SK-N-SH treated with all-trans-retinoic acid at 6 μM for 48 hours (cell line): ENCODE measurements around the gene LSM7.
A peak's percentile ranks its signal among the peaks of the same experiment; 100 is the strongest.

Experiments
- ATAC-seq: fragments of 200-7000 bp; cut with Tn5 transposase; 3 replicates; pipeline ENCODE4 v1.9.1; 2020; ENCODE audit warnings: mild to moderate bottlenecking, moderate library complexity
- ARNTL ChIP-seq: fragments of 450-650 bp; formaldehyde crosslinking; IDR thresholded peaks from 2 replicates; pipeline ENCODE4 v1.5.0; 2020; ENCODE audit warnings: low read depth, mild to moderate bottlenecking, moderate library complexity, borderline replicate concordance
- CREB5 ChIP-seq: fragments of 250-450 bp; sonication (Bioruptor Pico); IDR thresholded peaks from 2 replicates; pipeline ENCODE4 v1.5.1; 2020; ENCODE audit warnings: low read depth, mild to moderate bottlenecking, moderate library complexity
- CSDC2 ChIP-seq: fragments of 250-450 bp; sonication (Bioruptor Pico); IDR thresholded peaks from 2 replicates; pipeline ENCODE4 v1.5.0; 2020; ENCODE audit warnings: mild to moderate bottlenecking, moderate library complexity
- CSRNP3 ChIP-seq: fragments of 250-450 bp; sonication (Bioruptor Pico); IDR thresholded peaks from 2 replicates; pipeline ENCODE4 v1.5.1; 2021; ENCODE audit warnings: mild to moderate bottlenecking, moderate library complexity
- ESRRG ChIP-seq: fragments of 250-450 bp; sonication (Bioruptor Pico); IDR thresholded peaks from 2 replicates; pipeline ENCODE4 v1.6.1; 2021; ENCODE audit warnings: mild to moderate bottlenecking
- GLIS3 ChIP-seq: fragments of 250-450 bp; sonication (Bioruptor Pico); IDR thresholded peaks from 2 replicates; pipeline ENCODE4 v1.5.0; 2020; ENCODE audit warnings: mild to moderate bottlenecking, moderate library complexity
- ISL1 ChIP-seq: fragments of 250-450 bp; sonication (Bioruptor Pico); IDR thresholded peaks from 2 replicates; pipeline ENCODE4 v2.1.2; 2022; ENCODE audit warnings: mild to moderate bottlenecking, moderate library complexity
- OSR1 ChIP-seq: fragments of 250-450 bp; sonication (Bioruptor Pico); IDR thresholded peaks from 2 replicates; pipeline ENCODE4 v1.8.0; 2022; ENCODE audit warnings: moderate library complexity, mild to moderate bottlenecking, inconsistent platforms
- POU6F1 ChIP-seq: fragments of 250-450 bp; sonication (Bioruptor Pico); IDR thresholded peaks from 2 replicates; pipeline ENCODE4 v1.8.0; 2021; ENCODE audit warnings: low read depth, mild to moderate bottlenecking, moderate library complexity, borderline replicate concordance
- RARB ChIP-seq: fragments of 250-450 bp; sonication (Bioruptor Pico); IDR thresholded peaks from 2 replicates; pipeline ENCODE4 v1.8.0; 2021; ENCODE audit warnings: mild to moderate bottlenecking, moderate library complexity
- SNAI2 ChIP-seq: fragments of 250-450 bp; sonication (Bioruptor Pico); IDR thresholded peaks from 2 replicates; pipeline ENCODE4 v1.5.0; 2020; ENCODE audit warnings: mild to moderate bottlenecking, moderate library complexity
- TCF4 ChIP-seq: fragments of 250-450 bp; sonication (Bioruptor Pico); IDR thresholded peaks from 2 replicates; pipeline ENCODE4 v1.8.0; 2021; ENCODE audit warnings: mild to moderate bottlenecking, moderate library complexity, borderline replicate concordance
- TOX ChIP-seq: fragments of 250-450 bp; sonication (Bioruptor Pico); IDR thresholded peaks from 2 replicates; pipeline ENCODE4 v1.8.0; 2021; ENCODE audit warnings: mild to moderate bottlenecking, moderate library complexity, borderline replicate concordance
- TSHZ2 ChIP-seq: fragments of 250-450 bp; sonication (Bioruptor Pico); IDR thresholded peaks from 2 replicates; pipeline ENCODE4 v1.5.0; 2020; ENCODE audit warnings: mild to moderate bottlenecking, moderate library complexity
- ZC3H10 ChIP-seq: fragments of 250-450 bp; sonication (Bioruptor Pico); IDR thresholded peaks from 2 replicates; pipeline ENCODE4 v1.5.1; 2021; ENCODE audit warnings: mild to moderate bottlenecking, moderate library complexity
- ZFP3 ChIP-seq: fragments of 250-450 bp; sonication (Bioruptor Pico); IDR thresholded peaks from 2 replicates; pipeline ENCODE4 v1.5.0; 2020; ENCODE audit warnings: mild to moderate bottlenecking, moderate library complexity
- ZFP30 ChIP-seq: fragments of 450-650 bp; formaldehyde crosslinking; IDR thresholded peaks from 2 replicates; pipeline ENCODE4 v1.5.0; 2022; ENCODE audit warnings: mild to moderate bottlenecking, moderate library complexity
- ZNF565 ChIP-seq: fragments of 450-650 bp; formaldehyde crosslinking; conservative IDR thresholded peaks from 2 replicates; pipeline ENCODE4 v1.5.0; 2020; ENCODE audit warnings: low read depth, mild to moderate bottlenecking, moderate library complexity
- ZNF8 ChIP-seq: fragments of 450-650 bp; formaldehyde crosslinking; IDR thresholded peaks from 2 replicates; pipeline ENCODE4 v1.5.0; 2020; ENCODE audit warnings: mild to moderate bottlenecking, moderate library complexity

Gene LSM7

GRCh38 chr19:2311093-2311492, 17.3 kb downstream of the LSM7 start:
- ATAC-seq: no peak
- TF ChIP-seq GLIS3 (CRISPR knock-in tag): no peak

GRCh38 chr19:2309734-2310362, 18.5 kb downstream of the LSM7 start:
- ATAC-seq: peak; percentile 31
- TF ChIP-seq OSR1 (CRISPR knock-in tag) (no peak), TCF4 (CRISPR knock-in tag) (peak; percentile 40; the same call in 1 of the 2 replicates)
- TF ChIP-seq, all 23 proteins: peak for 1

GRCh38 chr19:2308114-2308556, 20.3 kb downstream of the LSM7 start, which contains the start of gene LINGO3:
LINGO3 (minus strand) TSS chr19:2308154; CDS start chr19:2291776, 16,378 bp downstream.
- no peak for TF ChIP-seq CREB5
- TF ChIP-seq ESRRG (CRISPR knock-in tag): no peak
- TF ChIP-seq ISL1 (CRISPR knock-in tag): no peak
- TF ChIP-seq OSR1 (CRISPR knock-in tag): no peak
- no peak for TF ChIP-seq ZFP30
- TF ChIP-seq TSHZ2 (CRISPR knock-in tag): no peak
- TF ChIP-seq CSRNP3 (CRISPR knock-in tag): no peak
- no peak for TF ChIP-seq ZNF565 (CRISPR knock-in tag)
- TF ChIP-seq CSDC2 (CRISPR knock-in tag): no peak
- TF ChIP-seq ZNF8 (CRISPR knock-in tag): no peak
- no peak for TF ChIP-seq SNAI2
- TF ChIP-seq ZC3H10 (CRISPR knock-in tag): no peak
- TF ChIP-seq, all 23 proteins: peak for 0
- ATAC-seq: no peak

- ATAC-seq: no peak
- TF ChIP-seq OSR1 (CRISPR knock-in tag) (no peak), TOX (CRISPR knock-in tag) (no peak)
Observed at GRCh38 chr19:2307518-2308012, 20.8 kb downstream of the LSM7 start.

- ATAC-seq: no peak
- TF ChIP-seq CREB5 (no peak), ESRRG (CRISPR knock-in tag) (no peak), ZFP3 (CRISPR knock-in tag) (no peak), CSRNP3 (CRISPR knock-in tag) (no peak), OSR1 (CRISPR knock-in tag) (no peak), TSHZ2 (CRISPR knock-in tag) (no peak), POU6F1 (CRISPR knock-in tag) (no peak), TOX (CRISPR knock-in tag) (no peak), RARB (CRISPR knock-in tag) (no peak), ARNTL (CRISPR knock-in tag) (no peak)
Observed at GRCh38 chr19:2306971-2307370, 21.4 kb downstream of the LSM7 start.
